PC-3 (cell line): ENCODE data around the gene FOXP1. TPM values are rescaled to one million over a fixed set of nuclear protein-coding genes. Genes with fewer than 3 reads are reported as not detected.

Source experiments
- ATAC-seq: fragments of 200-7000 bp; cut with Tn5 transposase; 2 replicates; pipeline ENCODE4 v1.9.1; 2020; ENCODE audit warnings: mild to moderate bottlenecking, moderate library complexity
- BruUV-seq: library from RNA; stranded (reverse); fragments of 400-500 nt; replicated peaks from 2 replicates; lab custom pipeline; 2021; lab: Mats Ljungman, UMichigan
- CTCF ChIA-PET: fragments of 300-600 bp; sonication (Branson Sonifier 250); formaldehyde crosslinking; loops from one replicate; lab custom pipeline; 2022; ENCODE audit warnings: antibody characterized with exemption; lab: Charles Lee
- POLR2A ChIA-PET: fragments of 300-600 bp; sonication (Branson Sonifier 250); formaldehyde crosslinking; loops from one replicate; lab custom pipeline; 2022; ENCODE audit warnings: antibody characterized with exemption; ENCODE audit not compliant: unreplicated experiment; lab: Charles Lee
- DNase-seq: peaks from one replicate; pipeline ENCODE4 v3.0.0-alpha.2; 2015
- H2AFZ ChIP-seq: fragments of 300-600 bp; sonication (generic); 2 replicates; pipeline ENCODE4 v1.6.0; 2016; ENCODE audit warnings: antibody characterized with exemption, low read length
- H3F3A ChIP-seq: fragments of 300-600 bp; sonication (generic); one replicate; pipeline ENCODE4 v1.6.0; 2017; ENCODE audit warnings: antibody characterized with exemption, low read length, control low read depth, mild to moderate bottlenecking; ENCODE audit not compliant: unreplicated experiment
- H3K27ac ChIP-seq: fragments of 300-600 bp; sonication (generic); 2 replicates; pipeline ENCODE4 v1.5.1; 2016; ENCODE audit warnings: mild to moderate bottlenecking, low read length
- H3K27me3 ChIP-seq: fragments of 300-600 bp; sonication (generic); 2 replicates; pipeline ENCODE4 v1.6.1; 2016; ENCODE audit warnings: low read length, mixed read lengths
- H3K36me3 ChIP-seq: fragments of 300-600 bp; sonication (generic); 2 replicates; pipeline ENCODE4 v1.6.1; 2016; ENCODE audit warnings: low read depth, mixed run types, low read length, mixed read lengths
- H3K4me1 ChIP-seq: fragments of 300-600 bp; sonication (generic); 2 replicates; pipeline ENCODE4 v1.5.1; 2016; ENCODE audit warnings: low read length; ENCODE audit not compliant: insufficient read depth
- H3K4me2 ChIP-seq: fragments of 300-600 bp; sonication (generic); 2 replicates; pipeline ENCODE4 v1.6.0; 2016; ENCODE audit warnings: low read length
- H3K4me3 ChIP-seq: fragments of 300-600 bp; sonication (generic); 2 replicates; pipeline ENCODE4 v1.5.1; 2016; ENCODE audit warnings: mild to moderate bottlenecking, low read length, mixed read lengths
- H3K79me2 ChIP-seq: fragments of 300-600 bp; sonication (generic); 2 replicates; pipeline ENCODE4 v1.6.1; 2017; ENCODE audit warnings: low read length, mixed read lengths
- H3K9ac ChIP-seq: fragments of 300-600 bp; sonication (generic); 2 replicates; pipeline ENCODE4 v1.6.0; 2016; ENCODE audit warnings: mild to moderate bottlenecking, low read length
- H3K9me2 ChIP-seq: fragments of 300-600 bp; sonication (generic); replicated peaks from 2 replicates; pipeline ENCODE4 v1.6.1; 2016; ENCODE audit warnings: mixed run types, low read length, mixed read lengths
- H3K9me3 ChIP-seq: fragments of 300-600 bp; sonication (generic); 2 replicates; pipeline ENCODE4 v1.6.1; 2016; ENCODE audit warnings: low read length, mixed read lengths
- H4K20me1 ChIP-seq: fragments of 300-600 bp; sonication (generic); 2 replicates; pipeline ENCODE4 v1.6.1; 2016; ENCODE audit warnings: low read length, mixed read lengths
- CTCF ChIP-seq: fragments of 300-600 bp; sonication (generic); conservative IDR thresholded peaks from 2 replicates; pipeline ENCODE4 v1.5.1; 2017; ENCODE audit warnings: antibody characterized with exemption, low read depth, mild to moderate bottlenecking, low read length
- EZH2 ChIP-seq: fragments of 300-600 bp; sonication (generic); IDR thresholded peaks from one replicate; pipeline ENCODE4 v1.6.1; 2017; ENCODE audit warnings: antibody characterized with exemption, mild to moderate bottlenecking, low read length; ENCODE audit not compliant: unreplicated experiment
- EZH2phosphoT487 ChIP-seq: fragments of 300-600 bp; sonication (generic); IDR thresholded peaks from 2 replicates; pipeline ENCODE4 v1.6.1; 2018; ENCODE audit warnings: mild to moderate bottlenecking, antibody characterized with exemption, low read length, borderline replicate concordance
- intact Hi-C: fragments of 100-400 bp; cut with micrococcal nuclease; formaldehyde crosslinking; loops from 2 replicates; pipeline ENCODE4 v1.9.0; 2023
- total RNA-seq: library from RNA; depleted of rRNA; stranded (reverse); fragments of >200 nt; gene quantifications from 2 replicates; pipeline ENCODE4 v1.2.3, GENCODE V29; 2014

FOXP1 gene
- total RNA-seq, 1 experiment from 2014 or later = 35.3 TPM

- no peaks in the 10 kb centered on the region for H3K36me3 ChIP-seq
- H3F3A ChIP-seq = no peaks in the 10 kb centered on the region
- no peaks in the 10 kb centered on the region for H4K20me1 ChIP-seq
- H3K4me2 ChIP-seq = no peak overlapping the region
- H3K27me3 ChIP-seq = no peaks in the 10 kb centered on the region
- no peak overlapping the region for H3K27ac ChIP-seq
- CTCF ChIA-PET = no interaction called here
- intact Hi-C loops = no loop called here
- BruUV-seq = no TSS peak
- no peak overlapping the region for H3K9ac ChIP-seq
- ATAC-seq (no peak), DNase-seq (no peak)
- H3K9me3 ChIP-seq = no peaks in the 10 kb centered on the region
- POLR2A ChIA-PET = no interaction called here
- no peaks in the 10 kb centered on the region for H3K4me1 ChIP-seq
- H3K79me2 ChIP-seq = no peaks in the 10 kb centered on the region
- no peak overlapping the region for H3K4me3 ChIP-seq
- no peaks in the 10 kb centered on the region for H3K9me2 ChIP-seq
- TF ChIP-seq EZH2 (no peak), EZH2phosphoT487 (no peak), CTCF (no peak)
- no peak overlapping the region for H2AFZ ChIP-seq
Observed at GRCh38 chr3:71358243-71358642, 225.3 kb downstream of the FOXP1 start.

GRCh38 chr3:71356265-71356664, 227.3 kb downstream of the FOXP1 start:
- ChIA-PET CTCF (no interaction called here), POLR2A (no interaction called here)
- H3K36me3 ChIP-seq = no peaks in the 10 kb centered on the region
- H3K9me2 ChIP-seq = no peaks in the 10 kb centered on the region
- H3K4me3 ChIP-seq = no peak overlapping the region
- no peaks in the 10 kb centered on the region for H4K20me1 ChIP-seq
- H3K27me3 ChIP-seq = no peaks in the 10 kb centered on the region
- H3K9ac ChIP-seq = no peak overlapping the region
- no peaks in the 10 kb centered on the region for H3K9me3 ChIP-seq
- H3K79me2 ChIP-seq = no peaks in the 10 kb centered on the region
- no TSS peak for BruUV-seq
- DNase-seq = no peak
- no peaks in the 10 kb centered on the region for H3K4me1 ChIP-seq
- no peak for TF ChIP-seq EZH2phosphoT487
- TF ChIP-seq EZH2 = no peak
- TF ChIP-seq CTCF = no peak
- ATAC-seq = no peak
- intact Hi-C loops = no loop called here
- H3F3A ChIP-seq = no peaks in the 10 kb centered on the region
- H3K4me2 ChIP-seq = no peak overlapping the region
- H2AFZ ChIP-seq = no peak overlapping the region
- H3K27ac ChIP-seq = no peak overlapping the region

- no peak overlapping the region for H2AFZ ChIP-seq
- no peaks in the 10 kb centered on the region for H3K27me3 ChIP-seq
- no peaks in the 10 kb centered on the region for H3K9me2 ChIP-seq
- no peaks in the 10 kb centered on the region for H4K20me1 ChIP-seq
- no peaks in the 10 kb centered on the region for H3K9me3 ChIP-seq
- BruUV-seq = no TSS peak
- no peaks in the 10 kb centered on the region for H3K36me3 ChIP-seq
- no peak overlapping the region for H3K9ac ChIP-seq
- ATAC-seq (no peak), DNase-seq (no peak)
- H3F3A ChIP-seq = no peaks in the 10 kb centered on the region
- ChIA-PET CTCF (no interaction called here), POLR2A (no interaction called here)
- TF ChIP-seq EZH2phosphoT487 (no peak), CTCF (no peak), EZH2 (no peak)
- no peaks in the 10 kb centered on the region for H3K4me1 ChIP-seq
- H3K4me2 ChIP-seq = no peak overlapping the region
- intact Hi-C loops = no loop called here
- H3K79me2 ChIP-seq = no peaks in the 10 kb centered on the region
- H3K4me3 ChIP-seq = no peak overlapping the region
- no peak overlapping the region for H3K27ac ChIP-seq
Observed at GRCh38 chr3:71355862-71356261, 227.7 kb downstream of the FOXP1 start.
